IMR-90 (cell line): ENCODE measurements around the gene DGKB. TPM values are rescaled to one million over a fixed set of nuclear protein-coding genes. Genes with fewer than 3 reads are reported as not detected.

Source experiments
- ATAC-seq: fragments of 200-7000 bp; cut with Tn5 transposase; 2 replicates; pipeline ENCODE4 v1.9.1; 2020; ENCODE audit warnings: low read depth, mild to moderate bottlenecking, moderate library complexity
- BruUV-seq: library from RNA; stranded (reverse); fragments of 400-500 nt; replicated peaks from 2 replicates; lab custom pipeline; 2021; lab: Mats Ljungman, UMichigan
- CTCF ChIA-PET: fragments of 300-600 bp; formaldehyde crosslinking; extraction: SDS; loops from one replicate; lab custom pipeline; 2021; ENCODE audit warnings: antibody characterized with exemption; lab: Yijun Ruan, JAX
- POLR2A ChIA-PET: fragments of 300-600 bp; sonication (Branson Sonifier 250); formaldehyde crosslinking; loops from one replicate; lab custom pipeline; 2022; ENCODE audit warnings: antibody characterized with exemption; ENCODE audit not compliant: unreplicated experiment; lab: Charles Lee
- DNase-seq: peaks from one replicate; pipeline ENCODE4 v3.0.0; 2013
- H2AFZ ChIP-seq: replicated peaks from 2 replicates; pipeline ENCODE3; 2013; ENCODE audit warnings: low read length, mild to moderate bottlenecking; ENCODE audit not compliant: poor library complexity
- H2AK5ac ChIP-seq: 2 replicates; pipeline ENCODE4 v1.6.1; 2013; ENCODE audit warnings: low read depth, low read length, inconsistent platforms
- H2AK9ac ChIP-seq: replicated peaks from 2 replicates; pipeline ENCODE3; 2013; ENCODE audit warnings: mild to moderate bottlenecking, low read depth, low read length, moderate library complexity; ENCODE audit not compliant: poor library complexity
- H2BK120ac ChIP-seq: 2 replicates; pipeline ENCODE4 v1.6.1; 2013; ENCODE audit warnings: low read depth, low read length, inconsistent platforms
- H2BK15ac ChIP-seq: 3 replicates; pipeline ENCODE4 v1.6.1; 2013; ENCODE audit warnings: low read depth, low read length, inconsistent platforms
- H2BK20ac ChIP-seq: 2 replicates; pipeline ENCODE4 v1.6.1; 2013; ENCODE audit warnings: low read depth, mild to moderate bottlenecking, inconsistent platforms, low read length, moderate library complexity
- H2BK5ac ChIP-seq: 2 replicates; pipeline ENCODE4 v1.6.1; 2013; ENCODE audit warnings: mild to moderate bottlenecking, low read depth, low read length, inconsistent platforms; ENCODE audit not compliant: poor library complexity, severe bottlenecking
- H3K14ac ChIP-seq: replicated peaks from 2 replicates; pipeline ENCODE4 v1.6.1; 2013; ENCODE audit warnings: low read depth, low read length, inconsistent platforms
- H3K18ac ChIP-seq: 2 replicates; pipeline ENCODE4 v1.6.1; 2013; ENCODE audit warnings: low read depth, low read length, control low read depth
- H3K23ac ChIP-seq: 2 replicates; pipeline ENCODE4 v1.6.1; 2013; ENCODE audit warnings: low read depth, low read length, inconsistent platforms
- H3K27ac ChIP-seq: 2 replicates; pipeline ENCODE4 v1.5.1; 2013; ENCODE audit warnings: mild to moderate bottlenecking, control low read depth, low read length; ENCODE audit not compliant: insufficient read depth
- H3K27me3 ChIP-seq: 2 replicates; pipeline ENCODE4 v1.6.1; 2013; ENCODE audit warnings: low read length; ENCODE audit not compliant: control insufficient read depth, insufficient read depth
- H3K36me3 ChIP-seq: 2 replicates; pipeline ENCODE4 v1.6.1; 2013; ENCODE audit warnings: low read length, mixed read lengths; ENCODE audit not compliant: control insufficient read depth, insufficient read depth
- H3K4ac ChIP-seq: 2 replicates; pipeline ENCODE4 v1.6.1; 2013; ENCODE audit warnings: low read depth, low read length, inconsistent platforms
- H3K4me1 ChIP-seq: 2 replicates; pipeline ENCODE4 v1.6.1; 2013; ENCODE audit warnings: low read length, mixed read lengths; ENCODE audit not compliant: control insufficient read depth, insufficient read depth
- H3K4me2 ChIP-seq: 2 replicates; pipeline ENCODE4 v1.6.1; 2013; ENCODE audit warnings: low read depth, mild to moderate bottlenecking, control low read depth, low read length, moderate library complexity
- H3K4me3 ChIP-seq: 2 replicates; pipeline ENCODE4 v1.5.1; 2013; ENCODE audit warnings: low read depth, mild to moderate bottlenecking, control low read depth, low read length, moderate library complexity; ENCODE audit not compliant: insufficient read depth
- H3K56ac ChIP-seq: 2 replicates; pipeline ENCODE4 v1.6.1; 2013; ENCODE audit warnings: low read length, inconsistent platforms; ENCODE audit not compliant: insufficient read depth; ENCODE audit errors: extremely low read depth
- H3K79me1 ChIP-seq, 2 experiments: 2 replicates each; pipeline ENCODE4 v1.6.1; 2013; ENCODE audit warnings: low read length in 2 of 2, inconsistent platforms in 1 of 2, low read depth in 1 of 2
- H3K9ac ChIP-seq: 2 replicates; pipeline ENCODE4 v1.6.1; 2013; ENCODE audit warnings: low read depth, low read length, control low read depth
- H3K9me1 ChIP-seq: 2 replicates; pipeline ENCODE4 v1.6.1; 2013; ENCODE audit warnings: low read length, inconsistent platforms; ENCODE audit not compliant: insufficient read depth
- H3K9me3 ChIP-seq: 2 replicates; pipeline ENCODE4 v1.6.1; 2013; ENCODE audit warnings: low read length; ENCODE audit not compliant: control insufficient read depth, insufficient read depth
- H4K20me1 ChIP-seq: 2 replicates; pipeline ENCODE4 v1.6.1; 2013; ENCODE audit warnings: low read length, inconsistent platforms; ENCODE audit not compliant: insufficient read depth
- H4K5ac ChIP-seq: 2 replicates; pipeline ENCODE4 v1.6.1; 2013; ENCODE audit warnings: mild to moderate bottlenecking, low read depth, low read length, control low read depth
- H4K8ac ChIP-seq, 2 experiments: 2 replicates each; pipeline ENCODE4 v1.6.1; 2013; ENCODE audit warnings: low read depth in 2 of 2, low read length in 2 of 2, control low read depth in 1 of 2, inconsistent platforms in 1 of 2
- H4K91ac ChIP-seq: 2 replicates; pipeline ENCODE4 v1.6.1; 2013; ENCODE audit warnings: low read depth, low read length, inconsistent platforms; ENCODE audit not compliant: insufficient read depth
- CTCF ChIP-seq: conservative IDR thresholded peaks from 2 replicates; pipeline ENCODE4 v1.5.1; 2012; ENCODE audit warnings: mild to moderate bottlenecking, low read depth, low read length, improper control_type of control experiment
- WGBS, 2 experiments: methylation state at CpG; one replicate each; pipeline versions ENCODE4 v1.1.5 to v1.1.7; 2013; ENCODE audit warnings: missing lambda C conversion rate in 2 of 2; ENCODE audit not compliant: insufficient read length in 1 of 2; ENCODE audit errors: extremely low coverage in 2 of 2; 5-methylcytosine and 5-hydroxymethylcytosine counted together
- dilution Hi-C: fragments of 300-500 bp; cut with HindIII; formaldehyde crosslinking; loops from one replicate; pipeline ENCODE4 v1.14.3; 2018; ENCODE audit warnings: low sequenced_read_pairs; ENCODE audit not compliant: unreplicated experiment
- in situ Hi-C: fragments of 300-500 bp; cut with MboI; formaldehyde crosslinking; loops from 3 replicates; pipeline ENCODE4 v1.14.3; 2019; ENCODE audit warnings: low sequenced_read_pairs, inconsistent platforms, mixed read lengths
- intact Hi-C: fragments of 100-400 bp; cut with micrococcal nuclease; formaldehyde crosslinking; loops from 2 replicates; pipeline ENCODE4 v1.10.0; 2022
- polyA plus RNA-seq, 3 experiments: library from polyadenylated mRNA; depleted of rRNA; stranded (reverse); fragments of >200 nt; gene quantifications; 2 replicates each; pipeline ENCODE4 v1.2.3, GENCODE V29; 2012; ENCODE audit warnings: low replicate concordance in 1 of 3
- total RNA-seq: library from RNA; depleted of rRNA; stranded (reverse); fragments of >200 nt; gene quantifications from 2 replicates; pipeline ENCODE4 v1.2.3, GENCODE V29; 2012

DGKB gene
- total and polyA plus RNA-seq, 2 of the 4 experiments (the other 2 are of a cell fraction) = not detected

- Histone ChIP-seq H2AK9ac (no peak overlapping the region), H3K27me3 (no peaks in the 10 kb centered on the region), H3K36me3 (no peaks in the 10 kb centered on the region), H3K4me1 (no peaks in the 10 kb centered on the region), H3K23ac (no peak overlapping the region), H3K9me1 (no peaks in the 10 kb centered on the region), H2AK5ac (no peak overlapping the region), H2BK20ac (no peak overlapping the region), H4K20me1 (no peaks in the 10 kb centered on the region), H2BK5ac (no peak overlapping the region), H3K79me1 (no peaks in the 10 kb centered on the region), H3K14ac (no peak overlapping the region), H3K9ac (no peak overlapping the region), H2AFZ (no peak overlapping the region), H3K56ac (no peak overlapping the region), H3K9me3 (no peaks in the 10 kb centered on the region), H2BK15ac (no peak overlapping the region), H3K18ac (no peak overlapping the region), H4K91ac (no peak overlapping the region), H4K8ac (no peak overlapping the region), H2BK120ac (no peak overlapping the region), H3K4me2 (no peak overlapping the region), H3K27ac (no peak overlapping the region), H4K5ac (no peak overlapping the region), H3K4ac (no peak overlapping the region), H3K4me3 (no peak overlapping the region)
- DNase-seq (no peak), ATAC-seq (no peak)
- dilution Hi-C loops = no loop called here
- intact Hi-C loops = no loop called here
- ChIA-PET POLR2A (no interaction called here), CTCF (no interaction called here)
- TF ChIP-seq CTCF = no peak
- no TSS peak for BruUV-seq
- no CpG with 5 or more reads among the region's 5 CpGs for WGBS, 2 experiments
- in situ Hi-C loops = no loop called here
Measured at GRCh38 chr7:14177876-14178275, 724.7 kb downstream of the DGKB start.
